Neuronal stem cell (in vitro differentiated cells): ENCODE data around the gene GNG12.

Source experiments
- DNase-seq: peaks from one replicate; pipeline ENCODE4 v3.0.0-alpha.2; 2013; ENCODE audit warnings: low spot score
- H2AFZ ChIP-seq: one replicate; pipeline ENCODE4 v1.6.1; 2013; ENCODE audit warnings: mild to moderate bottlenecking, low read length, inconsistent platforms
- H2AK5ac ChIP-seq: 2 replicates; pipeline ENCODE4 v1.6.1; 2013; ENCODE audit warnings: low read depth, mild to moderate bottlenecking, inconsistent platforms, low read length, moderate library complexity, mixed read lengths
- H2BK120ac ChIP-seq: 2 replicates; pipeline ENCODE4 v1.6.1; 2013; ENCODE audit warnings: low read depth, mild to moderate bottlenecking, inconsistent platforms, low read length, moderate library complexity, mixed read lengths
- H2BK12ac ChIP-seq: one replicate; pipeline ENCODE4 v1.6.1; 2013; ENCODE audit warnings: low read length, inconsistent platforms
- H2BK15ac ChIP-seq: 2 replicates; pipeline ENCODE4 v1.6.1; 2013; ENCODE audit warnings: mild to moderate bottlenecking, low read length, inconsistent platforms, mixed read lengths
- H2BK5ac ChIP-seq: one replicate; pipeline ENCODE4 v1.6.1; 2013; ENCODE audit warnings: inconsistent platforms, mild to moderate bottlenecking, low read length, moderate library complexity
- H3K14ac ChIP-seq: one replicate; pipeline ENCODE4 v1.6.1; 2013; ENCODE audit warnings: low read length, inconsistent platforms
- H3K18ac ChIP-seq: 2 replicates; pipeline ENCODE4 v1.6.1; 2013; ENCODE audit warnings: low read length, inconsistent platforms
- H3K23ac ChIP-seq: 2 replicates; pipeline ENCODE4 v1.6.1; 2013; ENCODE audit warnings: low read depth, mild to moderate bottlenecking, mixed read lengths, low read length, inconsistent platforms; ENCODE audit not compliant: poor library complexity
- H3K27ac ChIP-seq: replicated peaks from 3 replicates; pipeline ENCODE4 v1.5.1; 2013; ENCODE audit warnings: low read length, inconsistent platforms
- H3K27me3 ChIP-seq, 3 experiments: 2 replicates each; pipeline ENCODE4 v1.6.1; 2013; ENCODE audit warnings: low read length in 3 of 3, mild to moderate bottlenecking in 2 of 3, inconsistent platforms in 1 of 3, low read depth in 1 of 3, mixed read lengths in 1 of 3, moderate library complexity in 1 of 3; ENCODE audit not compliant: control insufficient read depth in 3 of 3, insufficient read depth in 3 of 3
- H3K36me3 ChIP-seq, 2 donors: replicated peaks in 1 of 2; 2 replicates each; pipeline ENCODE4 v1.6.1; 2013; ENCODE audit warnings: low read length in 2 of 2; ENCODE audit not compliant: control insufficient read depth in 2 of 2, insufficient read depth in 2 of 2
- H3K4ac ChIP-seq: 2 replicates; pipeline ENCODE4 v1.6.1; 2013; ENCODE audit warnings: inconsistent platforms, mild to moderate bottlenecking, low read length, moderate library complexity
- H3K4me1 ChIP-seq, 2 donors: 1 replicate in 1 of 2; 2 replicates in 1 of 2; pipeline ENCODE4 v1.6.1; 2013; ENCODE audit warnings: low read length in 2 of 2, low read depth in 1 of 2; ENCODE audit not compliant: control insufficient read depth in 2 of 2, insufficient read depth in 1 of 2
- H3K4me2 ChIP-seq: one replicate; pipeline ENCODE4 v1.6.1; 2013; ENCODE audit warnings: mild to moderate bottlenecking, low read length, inconsistent platforms; ENCODE audit not compliant: insufficient read depth, poor library complexity, severe bottlenecking
- H3K4me3 ChIP-seq, 2 donors: 2 replicates each; pipeline ENCODE4 v1.5.1; 2013; ENCODE audit warnings: low read length in 2 of 2, mild to moderate bottlenecking in 2 of 2, inconsistent platforms in 1 of 2, moderate library complexity in 1 of 2
- H3K79me1 ChIP-seq: one replicate; pipeline ENCODE4 v1.6.1; 2013; ENCODE audit warnings: low read depth, mild to moderate bottlenecking, inconsistent platforms, low read length, moderate library complexity
- H3K9ac ChIP-seq: one replicate; pipeline ENCODE4 v1.6.1; 2013; ENCODE audit warnings: mild to moderate bottlenecking, low read depth, low read length, inconsistent platforms; ENCODE audit not compliant: poor library complexity
- H3K9me3 ChIP-seq, 2 donors: replicated peaks in 1 of 2; 2 replicates each; pipeline versions ENCODE3 to v1.6.1; 2013; ENCODE audit warnings: low read length in 2 of 2, mild to moderate bottlenecking in 2 of 2, inconsistent platforms in 1 of 2, low read depth in 1 of 2, mixed read lengths in 1 of 2, moderate library complexity in 1 of 2; ENCODE audit not compliant: control insufficient read depth in 2 of 2, insufficient read depth in 1 of 2
- H4K8ac ChIP-seq: one replicate; pipeline ENCODE4 v1.6.1; 2013; ENCODE audit warnings: low read depth, mild to moderate bottlenecking, inconsistent platforms, low read length, moderate library complexity
- H4K91ac ChIP-seq: one replicate; pipeline ENCODE4 v1.6.1; 2013; ENCODE audit warnings: low read length, low read depth, mild to moderate bottlenecking, inconsistent platforms; ENCODE audit not compliant: poor library complexity
- whole genome bisulfite sequencing, 2 donors: extraction: QIAGEN DNeasy Blood & Tissue Kit; methylation state at CpG; one replicate each; pipeline ENCODE4 v1.1.7; 2013; ENCODE audit warnings: missing lambda C conversion rate in 2 of 2, mixed read lengths in 1 of 2; ENCODE audit not compliant: insufficient read length in 2 of 2, insufficient replicate concordance in 1 of 2; ENCODE audit errors: extremely low coverage in 2 of 2; 5-methylcytosine and 5-hydroxymethylcytosine counted together

Gene GNG12

DNA sequence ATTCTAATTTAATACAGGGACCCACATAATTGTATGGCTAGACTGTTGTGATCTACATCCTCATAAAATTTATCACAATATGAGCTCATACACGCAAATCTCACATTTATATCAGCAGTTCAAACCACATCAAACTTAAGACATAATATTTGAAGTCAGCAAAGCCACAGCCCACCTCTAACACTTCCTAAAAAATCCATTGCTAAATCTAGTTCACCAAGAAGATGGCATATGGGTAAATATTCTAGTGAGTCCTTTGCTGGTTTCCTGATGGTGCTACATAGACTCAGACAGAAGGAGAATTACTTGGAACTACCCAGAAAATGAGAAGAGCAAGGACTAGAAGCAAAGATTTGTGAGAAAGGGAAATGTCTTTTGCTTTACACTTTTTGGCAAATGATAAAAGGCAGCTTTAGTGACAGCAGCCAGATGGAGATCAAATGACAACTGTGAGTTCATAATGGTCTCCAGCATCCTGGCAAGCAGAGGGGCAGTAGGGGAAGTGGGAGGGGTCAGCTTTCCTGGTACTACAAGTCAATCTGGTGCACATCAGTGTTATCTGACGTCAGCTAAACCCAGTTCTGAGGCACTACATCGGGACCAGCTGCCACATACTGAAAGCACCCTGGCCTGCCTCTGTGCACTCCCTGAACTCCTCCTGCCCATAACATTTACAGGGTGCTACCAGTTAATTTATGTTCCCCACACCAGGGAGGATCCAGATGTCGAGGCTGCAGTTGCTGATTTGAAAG is 158.8 kb downstream of the GNG12 start:
- Histone ChIP-seq H3K4me2 (no peak overlapping the region), H3K27ac (no peak overlapping the region), H3K23ac (no peak overlapping the region), H3K4ac (no peak overlapping the region), H3K9me3 (no peaks in the 10 kb centered on the region), H3K18ac (no peak overlapping the region), H3K27me3 (no peaks in the 10 kb centered on the region), H3K9ac (no peak overlapping the region), H3K4me1 (peaks cover 2 to 11% of the 10 kb centered on the region in 2 donors), H4K91ac (no peak overlapping the region), H2AFZ (peak overlapping the region; percentile 55), H3K4me3 (no peak overlapping the region), H2BK12ac (no peak overlapping the region), H2BK5ac (no peak overlapping the region), H2AK5ac (no peak overlapping the region), H2BK120ac (no peak overlapping the region), H3K36me3 (no peaks in the 10 kb centered on the region), H2BK15ac (no peak overlapping the region), H3K14ac (no peak overlapping the region), H4K8ac (no peak overlapping the region), H3K79me1 (no peaks in the 10 kb centered on the region)
- no CpG with 5 or more reads among the region's 4 CpGs for WGBS, 2 donors
- DNase-seq, result no peak

DNA sequence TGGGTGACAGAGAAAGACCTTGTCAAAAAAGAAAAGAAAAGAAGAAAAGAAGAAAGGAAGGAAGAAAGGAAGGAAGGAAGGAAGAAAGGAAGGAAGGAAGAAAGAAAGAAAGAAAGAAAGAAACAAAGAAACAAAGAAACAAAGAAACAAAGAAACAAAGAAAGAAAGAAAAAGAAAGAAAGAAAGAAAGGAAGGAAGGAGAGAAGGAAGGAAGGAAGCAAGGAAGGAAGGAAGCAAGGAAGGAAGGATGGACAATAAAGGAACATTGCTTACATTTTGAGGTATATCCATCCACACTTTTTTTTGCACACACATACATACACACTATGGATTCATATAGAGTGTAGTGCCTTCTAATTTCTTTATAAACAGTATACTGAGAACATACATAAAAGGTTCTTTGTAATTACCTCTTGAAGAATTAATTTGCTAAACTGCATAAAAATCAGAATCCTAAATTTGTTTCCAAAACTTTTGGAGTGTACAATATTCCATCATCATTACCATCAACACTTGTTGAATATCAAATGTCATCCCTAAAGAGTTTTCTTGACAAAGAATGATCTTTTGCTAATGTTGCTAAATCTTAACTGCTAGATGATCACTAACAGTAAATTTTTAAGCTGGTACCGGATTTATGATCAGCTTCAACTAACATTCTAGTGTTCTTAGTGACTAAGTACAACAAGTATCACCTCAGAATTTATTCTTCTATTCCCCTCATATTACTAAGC is 159.6 kb downstream of the GNG12 start:
- H3K27ac ChIP-seq, result no peak overlapping the region

DNA sequence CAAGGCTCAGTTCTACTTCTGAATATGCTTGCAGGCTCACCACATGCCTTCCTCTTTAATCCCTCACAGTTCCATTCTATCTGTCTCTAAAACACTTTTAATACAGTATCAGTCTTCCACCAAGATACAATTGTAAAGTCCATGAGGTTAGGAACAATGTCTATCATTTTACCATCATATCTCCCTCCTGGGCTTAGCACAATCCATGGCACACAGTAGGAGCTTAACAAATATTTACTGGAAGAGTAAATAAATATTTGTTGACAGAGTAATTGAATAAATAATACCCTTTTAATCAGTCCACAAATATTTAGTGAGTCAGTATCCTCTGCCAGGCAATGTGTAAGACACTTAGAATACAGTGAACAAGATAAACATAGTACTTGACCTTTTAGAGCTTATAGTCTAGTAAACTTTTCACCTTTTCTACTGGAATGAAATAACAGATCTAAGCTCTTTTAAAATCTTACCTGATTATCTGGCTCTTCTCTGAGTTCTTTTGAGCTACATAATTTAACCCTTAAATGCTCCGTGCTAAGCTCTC is 160.9 kb downstream of the GNG12 start:
- Histone ChIP-seq H2BK12ac (no peak overlapping the region), H2BK5ac (no peak overlapping the region), H4K91ac (no peak overlapping the region), H3K18ac (no peak overlapping the region), H3K79me1 (no peaks in the 10 kb centered on the region), H2BK15ac (no peak overlapping the region), H3K9ac (no peak overlapping the region), H3K4ac (no peak overlapping the region), H3K4me1 (peaks cover 2 to 11% of the 10 kb centered on the region in 2 donors), H4K8ac (no peak overlapping the region), H3K14ac (no peak overlapping the region), H3K4me3 (no peak overlapping the region), H3K27me3 (no peaks in the 10 kb centered on the region), H3K9me3 (no peaks in the 10 kb centered on the region), H3K27ac (no peak overlapping the region), H3K36me3 (no peaks in the 10 kb centered on the region), H2BK120ac (no peak overlapping the region), H2AFZ (no peak overlapping the region), H3K23ac (no peak overlapping the region), H3K4me2 (no peak overlapping the region), H2AK5ac (no peak overlapping the region)
- no CpG with 5 or more reads among the region's 1 CpG for WGBS, 2 donors
- DNase-seq, result no peak

More for the DNA sequence above, 159.6 kb downstream of the GNG12 start:
- H2BK15ac ChIP-seq, result no peak overlapping the region
- WGBS, 2 donors, result no CpG with 5 or more reads among the region's 1 CpG
- H3K4ac ChIP-seq, result no peak overlapping the region
- H3K9me3 ChIP-seq, result no peaks in the 10 kb centered on the region
- H3K79me1 ChIP-seq, result no peaks in the 10 kb centered on the region
- no peak overlapping the region for H3K18ac ChIP-seq
- H2BK5ac ChIP-seq, result no peak overlapping the region
- H3K27me3 ChIP-seq, result no peaks in the 10 kb centered on the region
- H3K36me3 ChIP-seq, result no peaks in the 10 kb centered on the region
- H2AK5ac ChIP-seq, result no peak overlapping the region
- no peak overlapping the region for H4K91ac ChIP-seq
- no peak for DNase-seq
- no peak overlapping the region for H2AFZ ChIP-seq
- H3K23ac ChIP-seq, result no peak overlapping the region
- no peak overlapping the region for H2BK120ac ChIP-seq
- H4K8ac ChIP-seq, result no peak overlapping the region
- H3K14ac ChIP-seq, result no peak overlapping the region
- no peak overlapping the region for H3K4me3 ChIP-seq
- no peak overlapping the region for H3K4me2 ChIP-seq
- H2BK12ac ChIP-seq, result no peak overlapping the region
- H3K9ac ChIP-seq, result no peak overlapping the region
- peaks cover 2 to 11% of the 10 kb centered on the region in 2 donors for H3K4me1 ChIP-seq

DNA sequence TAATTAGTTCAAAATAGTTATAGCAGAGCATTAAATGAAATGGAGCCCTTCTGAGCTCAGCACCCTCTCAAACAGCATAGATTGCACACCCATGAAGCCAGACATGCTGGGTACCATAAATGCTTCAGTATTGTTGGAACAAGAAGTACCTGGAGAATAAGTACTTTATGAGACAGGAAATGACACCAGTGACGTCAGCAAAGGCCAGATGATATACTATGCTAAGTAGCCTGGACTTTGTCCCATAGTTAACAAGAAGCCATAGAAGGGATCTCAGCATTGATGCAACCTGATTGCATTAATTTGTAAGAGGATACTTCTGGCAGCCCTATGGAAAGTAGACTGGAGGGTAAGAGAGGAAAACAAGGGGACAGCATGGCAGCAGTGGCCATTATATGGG is 164.6 kb downstream of the GNG12 start:
- Histone ChIP-seq H3K27me3 (no peaks in the 10 kb centered on the region), H2BK15ac (no peak overlapping the region), H3K27ac (no peak overlapping the region), H2BK5ac (no peak overlapping the region), H4K91ac (no peak overlapping the region), H3K14ac (no peak overlapping the region), H3K4me3 (no peak overlapping the region), H3K23ac (no peak overlapping the region), H3K4me1 (no peaks in the 10 kb centered on the region), H3K9me3 (no peaks in the 10 kb centered on the region), H3K4ac (no peak overlapping the region), H3K79me1 (no peaks in the 10 kb centered on the region), H2BK120ac (no peak overlapping the region), H3K9ac (no peak overlapping the region), H3K4me2 (no peak overlapping the region), H3K18ac (no peak overlapping the region), H2BK12ac (no peak overlapping the region), H2AFZ (no peak overlapping the region), H2AK5ac (no peak overlapping the region), H3K36me3 (no peaks in the 10 kb centered on the region), H4K8ac (no peak overlapping the region)
- DNase-seq, result no peak
- WGBS, 2 donors, result no CpG with 5 or more reads among the region's 1 CpG
